ENCODE measurements around the gene SLC29A4.

DNA sequence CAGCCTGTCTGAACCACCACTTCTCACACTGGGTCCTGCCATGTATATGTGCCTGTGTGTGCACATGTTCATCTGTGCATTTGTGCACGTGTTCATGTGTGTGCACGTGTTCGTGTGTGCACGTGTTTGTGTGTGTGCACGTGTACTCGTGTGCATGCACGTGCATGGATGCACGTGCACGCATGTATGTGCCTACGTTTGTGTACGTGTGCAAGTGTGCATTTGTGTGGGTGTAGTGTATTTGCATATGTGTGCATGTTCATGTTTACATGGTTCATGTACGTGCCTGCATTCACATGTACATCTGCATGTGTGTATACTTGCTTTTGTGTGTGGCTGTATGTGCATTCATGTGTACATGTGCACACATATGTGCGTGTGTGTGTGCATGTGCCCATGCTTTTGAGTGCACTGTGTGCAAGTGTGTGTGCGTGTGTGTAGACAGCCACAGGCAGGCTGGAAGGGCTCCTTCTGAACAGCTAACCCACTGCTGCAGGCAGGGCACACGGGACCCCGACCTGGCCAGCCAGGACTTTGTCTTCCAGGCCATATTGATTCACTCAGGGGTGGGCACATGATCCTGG is 28.2 kb downstream of the SLC29A4 start:
- TF ChIP-seq EP300 (IDR thresholded peaks at IDR 0.05) (no peak), POLR2AphosphoS5 (IDR thresholded peaks at IDR 0.05) (no peak)

Measured in stomach (tissue), 4 donors.